Epithelial cell of proximal tubule (primary cell): Measurements from ENCODE around the gene DST. TPM values are rescaled to one million over a fixed set of nuclear protein-coding genes. Genes with fewer than 3 reads are reported as not detected.

Source experiments
- DNase-seq: peaks from one replicate; pipeline ENCODE4 v3.0.0-alpha.2; 2011; ENCODE audit warnings: low read depth
- H3K4me3 ChIP-seq: 2 replicates; pipeline ENCODE4 v1.5.1; 2011; ENCODE audit warnings: low read depth, mild to moderate bottlenecking, low read length
- total RNA-seq: library from RNA; depleted of rRNA; stranded (reverse); fragments of >200 nt; gene quantifications from 2 replicates; pipeline ENCODE4 v1.2.3, GENCODE V29; 2015
- TF ChIP-seq, protein P1 (sequence below): conservative IDR thresholded peaks from 2 replicates; pipeline ENCODE4 v1.5.1; 2012; ENCODE audit warnings: low read depth, mild to moderate bottlenecking, low read length

Gene DST
- total RNA-seq, 1 donor from 2014 or later, result 97.7 TPM

DNA sequence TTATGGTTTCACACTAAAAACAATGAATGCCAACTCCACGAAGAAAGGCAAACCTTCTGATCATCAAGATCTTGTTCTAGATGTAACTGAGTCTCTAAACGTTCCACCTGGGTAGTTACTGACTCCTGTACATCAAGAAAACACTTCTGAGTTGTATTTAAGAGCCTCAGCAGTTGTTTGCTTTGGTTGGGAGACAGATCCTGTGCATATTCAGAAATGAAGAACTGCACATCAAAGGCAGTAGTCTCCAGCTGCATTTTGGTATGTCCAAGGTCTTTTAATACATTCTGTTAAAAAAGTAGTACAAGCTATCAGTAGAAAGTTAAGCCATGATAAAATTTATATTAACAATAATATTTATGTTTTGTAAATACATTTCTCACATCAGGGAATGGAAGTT, 41.3 kb downstream of the DST start:
- DNase-seq, result no peak
- TF ChIP-seq, protein P1, sequence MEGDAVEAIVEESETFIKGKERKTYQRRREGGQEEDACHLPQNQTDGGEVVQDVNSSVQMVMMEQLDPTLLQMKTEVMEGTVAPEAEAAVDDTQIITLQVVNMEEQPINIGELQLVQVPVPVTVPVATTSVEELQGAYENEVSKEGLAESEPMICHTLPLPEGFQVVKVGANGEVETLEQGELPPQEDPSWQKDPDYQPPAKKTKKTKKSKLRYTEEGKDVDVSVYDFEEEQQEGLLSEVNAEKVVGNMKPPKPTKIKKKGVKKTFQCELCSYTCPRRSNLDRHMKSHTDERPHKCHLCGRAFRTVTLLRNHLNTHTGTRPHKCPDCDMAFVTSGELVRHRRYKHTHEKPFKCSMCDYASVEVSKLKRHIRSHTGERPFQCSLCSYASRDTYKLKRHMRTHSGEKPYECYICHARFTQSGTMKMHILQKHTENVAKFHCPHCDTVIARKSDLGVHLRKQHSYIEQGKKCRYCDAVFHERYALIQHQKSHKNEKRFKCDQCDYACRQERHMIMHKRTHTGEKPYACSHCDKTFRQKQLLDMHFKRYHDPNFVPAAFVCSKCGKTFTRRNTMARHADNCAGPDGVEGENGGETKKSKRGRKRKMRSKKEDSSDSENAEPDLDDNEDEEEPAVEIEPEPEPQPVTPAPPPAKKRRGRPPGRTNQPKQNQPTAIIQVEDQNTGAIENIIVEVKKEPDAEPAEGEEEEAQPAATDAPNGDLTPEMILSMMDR, result no peak
- no peak overlapping the region for H3K4me3 ChIP-seq

DNA sequence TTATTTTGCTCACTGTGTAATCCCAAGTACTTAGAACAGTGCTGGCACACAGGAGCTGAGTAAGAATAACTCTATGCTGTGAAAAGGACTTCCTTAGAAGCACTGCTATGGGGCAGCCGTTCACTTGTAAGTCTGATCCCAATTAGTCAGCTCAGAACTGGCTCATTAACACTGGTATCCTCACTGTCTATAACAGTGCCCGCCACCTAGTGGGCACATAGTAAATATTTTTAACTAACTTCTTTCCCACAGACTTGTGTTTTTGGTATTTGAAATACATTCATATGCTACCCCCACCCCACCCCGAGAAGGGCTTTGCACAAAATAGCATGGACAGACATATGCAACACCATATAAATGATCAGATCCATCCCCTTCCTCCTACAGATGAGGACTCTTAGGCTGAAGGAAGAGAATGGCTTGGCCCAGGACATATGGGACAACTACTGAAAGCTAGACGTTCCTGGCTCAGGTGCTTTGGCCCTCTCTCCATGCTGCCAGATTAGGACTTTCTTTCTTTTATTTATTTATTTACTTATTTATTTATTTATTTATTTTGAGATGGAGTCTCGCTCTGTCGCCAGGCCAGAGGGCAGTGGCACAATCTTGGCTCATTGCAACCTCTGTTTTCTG, 47.1 kb downstream of the DST start:
- TF ChIP-seq, protein P1, result peak; percentile 72
- no peak for DNase-seq
- no peak overlapping the region for H3K4me3 ChIP-seq

DNA sequence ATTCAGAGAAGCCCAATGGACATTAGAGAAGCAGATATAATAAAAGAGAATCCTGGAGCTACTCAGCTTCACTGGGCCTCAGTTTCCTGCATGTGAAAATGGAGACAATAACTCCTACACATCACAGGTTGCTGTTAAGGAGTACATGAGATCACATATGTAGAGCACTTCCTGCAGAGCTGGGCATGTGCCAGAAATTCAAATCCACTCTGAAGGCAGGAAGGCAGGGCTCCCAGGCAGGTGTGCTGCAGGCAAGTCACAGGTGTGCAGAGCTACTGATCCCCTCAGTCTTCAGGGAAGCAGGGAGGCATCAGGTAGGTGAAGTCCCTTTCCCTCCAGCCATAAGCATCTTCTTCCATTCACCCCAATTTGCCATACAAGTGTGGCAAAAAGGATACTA, 48.0 kb downstream of the DST start:
- no peak overlapping the region for H3K4me3 ChIP-seq
- DNase-seq, result no peak
- TF ChIP-seq, protein P1, result no peak

DNA sequence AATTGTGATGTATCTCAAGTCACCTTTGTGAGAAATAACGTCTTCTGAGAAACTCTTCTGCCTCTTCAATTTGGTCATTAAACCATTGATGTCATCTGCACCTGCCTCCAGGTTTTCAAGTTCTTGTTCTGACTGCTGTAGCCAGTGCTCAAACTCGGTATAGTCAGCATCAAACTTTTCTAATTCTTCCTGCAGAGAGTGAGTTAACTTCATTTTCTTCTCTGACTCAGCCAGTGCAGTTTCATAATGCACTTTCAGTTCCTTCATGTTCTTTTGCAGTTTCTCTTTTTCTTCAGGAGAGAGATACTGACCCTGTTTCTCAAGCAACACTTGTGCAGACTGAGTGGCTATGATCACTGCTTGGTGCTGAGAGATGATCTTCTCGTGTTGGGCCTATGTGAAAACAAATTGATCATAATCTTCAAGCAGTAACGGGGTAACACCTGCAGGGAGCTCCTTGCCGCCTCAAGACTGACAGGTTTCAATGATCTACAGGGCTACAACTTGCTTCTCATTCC, 48.8 kb downstream of the DST start:
- DNase-seq, result no peak
- TF ChIP-seq, protein P1, result no peak
- H3K4me3 ChIP-seq, result no peak overlapping the region

DNA sequence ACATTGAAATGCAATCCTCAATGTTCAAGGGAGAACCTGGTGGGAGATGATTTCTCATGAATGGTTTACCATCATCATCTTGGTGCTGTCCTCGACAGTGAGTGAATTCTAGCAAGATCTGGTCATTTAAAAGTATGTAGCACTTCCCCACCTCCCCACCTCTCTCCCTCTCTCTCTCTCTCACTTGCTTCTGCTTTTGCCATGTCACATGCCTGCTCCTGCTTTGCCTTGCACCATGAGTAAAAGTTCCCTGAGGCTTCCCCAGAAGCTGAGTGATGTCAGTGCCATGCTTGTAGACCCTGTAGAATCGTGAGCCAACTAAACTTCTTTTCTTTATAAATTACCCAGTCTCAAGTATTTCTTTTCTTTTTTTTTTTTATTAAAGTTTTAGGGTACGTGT, 60.5 kb downstream of the DST start:
- DNase-seq, result no peak
- TF ChIP-seq, protein P1, result no peak
- H3K4me3 ChIP-seq, result no peak overlapping the region

DNA sequence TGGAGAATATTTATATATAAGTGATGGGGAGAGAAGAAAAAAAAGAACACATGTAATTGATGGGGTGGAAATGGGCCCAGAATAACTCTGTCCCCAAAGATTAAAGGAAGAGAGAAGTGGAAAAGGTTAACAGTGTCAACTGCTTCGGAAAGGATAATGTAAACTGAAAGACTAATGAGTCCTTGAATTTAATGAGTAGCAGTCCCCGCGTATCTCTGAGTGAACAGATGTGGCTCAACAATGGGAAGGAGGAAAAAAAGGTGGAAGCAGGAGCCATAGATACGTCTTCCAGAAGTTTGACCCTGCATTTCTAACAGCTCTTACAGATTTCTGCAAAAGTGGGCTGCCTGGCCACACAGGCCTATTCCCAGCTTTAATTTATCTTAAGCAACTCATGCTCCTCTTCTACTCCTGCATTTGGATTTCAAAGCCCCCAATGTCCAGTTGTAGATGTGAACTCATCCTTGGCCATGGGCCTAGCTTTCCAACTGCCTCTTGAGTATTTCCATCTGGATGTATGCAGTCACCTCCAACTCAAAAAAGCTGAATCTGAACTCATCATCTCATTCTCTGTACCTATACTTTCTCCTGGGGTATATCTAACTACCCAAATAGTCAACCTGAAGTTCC, 61.3 kb downstream of the DST start:
- no peak overlapping the region for H3K4me3 ChIP-seq
- DNase-seq, result no peak
- TF ChIP-seq, protein P1, result no peak

DNA sequence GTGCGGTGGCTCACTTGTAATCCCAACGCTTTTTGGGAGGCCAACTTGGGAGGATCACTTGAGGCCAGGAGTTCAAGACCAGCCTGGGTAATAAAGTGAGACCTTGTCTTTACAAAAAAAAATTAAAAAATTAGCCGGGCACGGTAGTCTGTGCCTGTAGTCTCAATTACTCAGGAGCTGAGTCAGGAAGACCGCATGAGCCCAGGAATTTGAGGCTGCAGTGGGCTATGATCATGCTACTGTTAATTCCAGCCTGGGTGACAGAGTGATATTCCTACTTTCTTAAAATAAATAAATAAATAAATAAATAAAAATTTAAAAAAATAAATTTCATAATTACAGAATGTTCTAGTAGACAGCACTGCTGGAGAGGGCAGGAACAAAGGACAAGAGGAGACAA, 62.4 kb downstream of the DST start:
- no peak overlapping the region for H3K4me3 ChIP-seq
- TF ChIP-seq, protein P1, result no peak
- no peak for DNase-seq
